ENCODE data around the gene NDST4.
"Not testable (repeated sequence)": the region's sequence is repeated elsewhere in the genome, so short reads cannot be mapped to it uniquely, and the experiment has no call there.

NDST4 gene

DNA sequence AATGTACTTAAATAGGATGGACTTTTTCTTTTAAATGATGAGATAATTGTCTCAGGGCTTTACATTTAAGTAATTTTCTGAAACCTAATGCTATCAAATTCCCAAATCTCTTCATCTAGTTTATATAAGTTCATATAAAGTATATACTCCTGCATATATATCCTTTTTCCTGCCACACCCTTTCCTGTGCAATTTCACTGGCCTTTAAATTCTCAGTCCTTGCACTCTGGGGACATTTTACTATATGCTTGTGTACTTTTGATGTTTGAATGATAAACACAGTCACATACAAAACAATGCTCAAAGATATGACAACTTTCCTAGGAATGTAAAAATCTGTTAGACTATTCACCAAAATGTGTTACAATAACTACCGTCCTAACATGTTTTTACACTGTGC lies 60.1 kb downstream of the NDST4 start:
- no peak for DNase-seq

DNA sequence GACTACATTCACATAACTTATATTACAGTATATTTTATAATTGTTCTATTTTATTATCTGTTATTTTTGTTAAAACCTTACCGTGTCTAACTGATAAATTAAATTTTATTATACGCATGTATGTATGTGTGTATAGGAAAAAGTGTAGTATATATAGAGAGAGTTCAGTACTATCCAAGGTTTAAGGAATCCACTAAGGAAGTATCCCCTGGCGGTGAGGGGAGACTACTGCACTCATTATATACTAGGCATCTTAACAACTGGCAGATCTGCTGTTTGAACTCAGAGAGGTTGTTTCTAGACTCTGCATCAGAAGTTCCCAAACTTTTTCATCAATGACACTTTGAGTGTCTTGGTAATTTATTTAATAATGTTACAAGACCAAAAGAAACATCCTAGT lies 70.9 kb downstream of the NDST4 start:
- DNase-seq: no peak

DNA sequence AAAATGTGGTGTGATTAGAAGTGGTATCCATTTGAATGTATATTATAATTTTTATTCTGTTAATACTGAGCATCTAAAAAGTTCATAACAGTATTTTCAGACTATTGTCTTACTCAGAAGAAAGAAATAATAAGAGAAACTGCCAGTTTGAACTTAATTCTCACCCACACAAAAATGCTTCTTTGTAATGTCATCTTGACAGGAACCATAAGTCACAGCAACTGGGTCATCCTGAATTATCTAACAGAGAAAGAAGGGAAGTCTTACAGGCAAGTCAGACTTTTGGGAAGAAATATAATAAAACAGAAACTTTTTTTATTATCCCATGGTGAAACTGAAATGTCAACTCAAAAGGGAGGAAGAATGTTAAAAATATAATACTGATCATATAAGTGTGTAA lies 83.1 kb downstream of the NDST4 start:
- DNase-seq: no peak

DNA sequence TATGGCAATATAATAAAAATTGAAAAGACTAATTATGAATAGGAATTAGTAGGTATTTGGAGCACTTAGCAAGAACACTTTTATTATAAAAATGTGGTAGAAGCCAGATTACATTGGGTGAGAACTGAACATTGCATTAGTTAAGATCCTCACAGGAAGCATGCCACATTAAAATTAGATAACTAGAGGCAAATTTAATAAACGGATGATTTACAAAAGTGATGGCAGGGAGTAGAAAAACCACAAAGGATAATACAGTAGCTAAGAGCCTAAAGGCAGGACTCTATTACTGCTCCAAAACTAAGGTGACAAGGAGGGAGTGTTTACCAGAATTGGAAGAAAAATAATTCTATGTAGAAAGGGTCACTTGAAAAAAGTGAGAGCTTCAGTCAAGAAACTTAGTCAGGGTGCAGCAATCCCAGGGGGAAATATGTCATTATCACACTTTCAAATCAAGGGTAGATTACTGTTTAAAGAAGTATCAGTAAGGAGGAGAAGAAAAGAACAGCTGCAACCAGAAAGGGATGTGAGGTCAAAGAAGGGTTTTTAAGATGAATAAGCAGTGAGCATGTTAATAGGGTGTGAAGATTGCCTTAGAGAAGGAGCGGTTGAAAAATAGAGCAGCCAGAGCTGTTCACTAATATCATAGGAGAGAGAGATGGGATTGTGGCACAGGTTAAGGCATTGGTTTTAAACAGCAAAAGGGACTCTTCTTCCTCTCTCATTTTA lies 84.6 kb downstream of the NDST4 start:
- no peak for DNase-seq

DNA sequence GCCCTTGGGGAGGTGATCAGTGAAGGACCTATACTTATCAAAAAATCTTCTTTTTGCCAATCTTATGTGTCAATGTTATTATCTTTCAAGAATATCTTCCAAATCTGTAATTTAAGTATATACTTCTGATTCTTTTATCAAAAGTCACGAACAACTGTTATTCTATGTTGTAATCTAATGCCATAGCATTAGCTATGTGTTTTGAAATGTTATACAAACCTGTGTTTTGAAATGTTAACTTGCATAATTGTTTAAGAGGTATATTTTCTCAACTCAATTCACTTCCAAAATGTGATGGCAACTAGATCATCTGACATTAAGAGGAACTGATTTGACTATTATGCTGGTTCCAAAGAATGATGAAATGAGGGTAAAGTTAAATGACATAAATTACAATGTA lies 113.5 kb downstream of the NDST4 start:
- DNase-seq: no peak

DNA sequence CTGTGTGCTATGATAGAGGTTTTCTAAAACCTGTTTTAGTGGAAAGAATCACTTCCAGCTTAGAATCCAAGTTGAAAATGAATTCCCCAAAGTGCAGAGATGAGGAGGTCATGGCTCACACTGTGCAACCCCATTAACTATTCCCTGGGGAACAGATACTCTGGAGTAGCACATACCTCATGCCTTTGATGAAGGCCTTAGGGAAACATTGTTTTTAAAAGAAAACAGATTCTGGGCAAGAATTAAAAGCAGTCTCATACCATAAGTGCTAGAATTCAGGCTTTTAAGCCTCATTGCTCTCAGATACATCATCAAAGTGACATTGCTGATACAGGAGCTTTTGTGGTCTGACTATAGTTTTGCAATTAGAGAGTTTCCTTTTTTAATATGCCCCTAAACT lies 115.1 kb downstream of the NDST4 start:
- no peak for DNase-seq

DNA sequence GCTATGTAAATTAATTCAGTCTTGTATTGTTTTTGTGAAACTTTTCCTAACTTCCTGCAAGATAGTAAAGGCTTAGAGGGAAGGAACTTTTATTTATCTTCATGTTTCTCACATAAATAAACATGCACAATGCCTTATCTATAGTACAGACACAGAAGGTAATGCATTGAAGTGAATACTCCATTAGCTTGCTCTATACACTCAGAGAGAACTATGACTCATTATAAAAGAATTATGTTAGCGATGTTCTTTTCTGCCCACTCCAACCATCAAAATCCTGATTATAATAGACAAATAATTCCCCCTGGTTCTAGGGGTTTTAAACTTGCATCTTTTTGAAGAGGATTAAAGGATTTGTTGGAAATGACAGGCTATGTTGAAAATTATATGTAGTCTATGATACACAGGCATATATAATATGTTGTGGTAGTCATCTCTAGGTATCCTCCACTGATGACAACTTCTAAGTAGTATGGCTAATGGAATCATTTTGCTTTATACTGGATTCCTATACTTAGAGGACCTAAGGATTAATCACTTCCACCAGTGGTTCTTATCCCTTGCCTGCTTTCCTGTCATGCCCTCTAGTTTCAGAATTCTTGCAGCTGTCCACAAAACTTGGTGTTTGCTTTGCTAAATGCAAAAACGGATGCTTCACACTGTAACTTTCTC lies 115.7 kb downstream of the NDST4 start:
- DNase-seq: no peak

DNA sequence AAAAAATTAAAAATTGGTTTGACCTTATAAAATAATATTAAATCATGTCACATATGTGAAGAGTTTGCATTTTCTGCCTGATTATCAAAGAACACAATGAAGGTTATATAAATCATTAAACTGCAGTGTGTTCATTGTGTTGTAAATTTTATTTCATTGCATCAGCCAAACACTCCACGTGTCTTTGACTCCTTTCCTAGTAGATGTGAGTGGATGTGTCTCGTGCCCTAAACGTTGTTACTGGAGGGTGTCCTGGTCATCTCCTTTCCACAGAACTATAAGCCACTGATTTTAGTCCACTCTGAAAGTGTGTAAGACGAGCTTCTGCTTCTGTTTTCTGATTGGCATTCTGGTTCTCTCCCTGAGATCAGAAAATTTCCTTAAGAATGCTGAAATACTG lies 127.3 kb downstream of the NDST4 start:
- DNase-seq: no peak

DNA sequence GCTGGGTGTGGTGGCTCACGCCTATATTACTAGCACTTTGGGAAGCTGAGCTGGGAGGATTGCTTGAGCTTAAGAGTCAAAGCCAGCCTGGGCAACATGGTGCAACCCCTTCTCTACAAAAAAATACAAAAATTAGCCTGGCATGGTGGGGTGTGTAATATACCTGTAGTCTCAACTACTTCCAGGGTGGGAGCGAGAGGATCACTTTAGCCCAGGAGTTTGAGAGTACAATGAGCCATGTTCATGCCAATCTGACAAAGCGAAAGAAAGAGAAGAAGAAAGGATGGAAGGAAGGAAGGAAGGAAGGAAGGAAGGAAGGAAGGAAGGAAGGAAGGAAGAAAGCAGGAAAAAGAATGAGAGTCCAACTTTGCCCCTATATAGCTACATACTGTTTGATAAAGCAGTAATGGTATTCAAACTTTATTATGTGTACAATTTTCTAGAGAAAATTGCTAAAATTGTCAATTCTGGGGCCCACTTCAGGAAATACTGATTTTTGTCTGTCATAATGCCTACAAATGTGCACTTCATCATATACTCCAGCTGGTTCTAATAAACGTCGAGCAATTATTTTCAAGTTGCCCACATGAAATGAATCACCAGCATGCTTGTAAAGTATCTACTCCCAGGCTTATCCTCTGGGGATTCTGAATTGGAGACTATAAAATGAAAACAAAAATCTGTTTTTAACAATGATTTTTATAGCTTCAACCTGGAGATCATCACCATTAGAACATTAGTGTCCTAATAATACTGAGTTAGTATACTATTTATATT lies 132.3 kb downstream of the NDST4 start:
- no peak for DNase-seq

DNA sequence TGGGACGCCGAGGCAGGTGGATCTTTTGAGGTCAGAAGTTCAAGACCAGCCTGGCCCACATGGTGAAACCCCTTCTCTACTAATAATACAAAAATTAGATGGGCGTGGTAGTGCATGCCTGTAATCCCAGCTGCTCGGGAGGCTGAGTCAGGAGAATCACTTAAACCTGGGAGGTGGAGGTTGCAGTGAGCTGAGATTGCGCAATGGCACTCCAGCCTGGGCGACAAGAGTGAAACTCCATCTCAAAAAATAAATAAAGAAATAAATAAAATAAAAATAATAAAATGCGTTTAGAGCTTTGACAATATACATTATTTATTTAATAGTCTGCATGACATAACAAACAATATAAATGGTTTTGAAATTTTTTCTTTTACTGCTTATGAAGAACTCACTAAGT lies 133.0 kb downstream of the NDST4 start:
- DNase-seq: not testable (repeated sequence)

DNA sequence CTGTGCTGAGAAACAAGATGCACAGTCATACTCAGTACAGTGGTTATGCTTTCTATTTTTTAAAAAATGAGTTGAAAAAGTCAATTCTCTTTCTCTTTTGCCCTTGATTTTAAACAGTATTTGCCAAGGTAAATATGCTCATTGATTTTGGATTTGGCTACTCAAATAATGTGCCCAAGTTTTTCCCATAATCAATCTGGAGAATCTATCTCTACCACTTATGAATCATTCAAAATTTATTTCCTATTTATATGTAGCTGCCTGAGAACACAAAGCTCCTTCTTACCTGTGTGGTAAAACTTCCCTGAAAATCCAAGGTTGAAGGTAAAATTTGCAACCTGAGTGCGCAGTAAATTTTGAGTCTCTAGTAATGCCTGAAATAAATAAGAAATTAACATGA lies 136.5 kb downstream of the NDST4 start:
- DNase-seq: no peak

DNA sequence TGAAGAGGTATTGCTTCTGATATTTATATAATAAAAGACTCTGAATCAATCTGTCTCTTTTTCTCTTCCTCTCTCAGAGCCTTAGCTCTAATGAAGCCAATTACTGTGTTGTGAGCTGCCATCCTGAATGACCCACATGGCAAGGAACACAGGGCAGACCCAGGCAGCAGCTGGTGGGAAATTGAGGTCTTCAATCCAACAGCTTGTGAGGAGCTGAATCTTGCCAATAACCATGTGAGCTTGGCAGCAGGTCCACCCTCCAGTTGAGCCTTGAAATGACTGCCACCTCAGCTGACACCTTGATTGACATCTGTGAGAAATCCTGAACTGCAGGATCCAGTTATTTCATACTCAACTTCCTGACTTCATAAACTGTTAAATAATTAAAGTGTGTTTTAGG lies 149.4 kb downstream of the NDST4 start:
- DNase-seq: no peak

DNA sequence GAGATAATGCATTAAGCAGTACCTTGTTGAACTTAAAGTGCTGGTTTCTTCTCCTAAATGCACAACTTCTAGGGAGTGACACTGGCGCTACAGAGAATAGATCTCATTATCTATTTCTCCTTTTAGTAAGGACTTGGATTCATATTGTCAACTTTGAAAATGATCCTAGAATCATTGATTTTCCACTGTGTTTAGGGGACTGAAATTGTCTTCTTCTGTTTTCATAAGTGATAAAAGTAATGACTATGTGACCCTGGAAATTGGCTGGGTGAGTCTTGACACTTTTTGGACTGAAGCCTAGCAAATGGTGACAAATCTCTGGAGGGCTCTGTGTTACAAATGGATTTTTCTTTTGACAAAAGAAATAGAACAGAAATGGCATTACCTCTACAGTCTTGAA lies 167.8 kb downstream of the NDST4 start:
- DNase-seq: no peak

DNA sequence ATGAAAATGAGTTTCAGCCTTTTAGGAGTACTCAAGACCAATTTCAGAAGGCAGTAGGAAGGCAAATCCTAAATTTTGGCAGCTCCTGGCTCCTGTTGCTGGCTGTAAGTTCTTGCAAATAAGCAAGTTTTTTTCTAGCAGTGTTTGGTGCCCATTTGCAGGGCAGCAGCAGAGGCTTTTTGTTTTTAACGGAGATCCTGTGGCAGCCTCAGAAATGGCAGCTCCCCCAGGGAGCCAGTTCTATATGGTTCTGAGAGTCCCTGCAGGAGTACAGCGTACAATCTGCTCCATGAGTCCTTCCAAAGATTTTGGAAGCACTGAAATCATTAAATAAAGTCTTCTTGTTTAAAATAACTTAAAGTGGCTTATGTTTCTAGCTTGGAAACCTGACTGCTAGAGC lies 171.9 kb downstream of the NDST4 start:
- no peak for DNase-seq

DNA sequence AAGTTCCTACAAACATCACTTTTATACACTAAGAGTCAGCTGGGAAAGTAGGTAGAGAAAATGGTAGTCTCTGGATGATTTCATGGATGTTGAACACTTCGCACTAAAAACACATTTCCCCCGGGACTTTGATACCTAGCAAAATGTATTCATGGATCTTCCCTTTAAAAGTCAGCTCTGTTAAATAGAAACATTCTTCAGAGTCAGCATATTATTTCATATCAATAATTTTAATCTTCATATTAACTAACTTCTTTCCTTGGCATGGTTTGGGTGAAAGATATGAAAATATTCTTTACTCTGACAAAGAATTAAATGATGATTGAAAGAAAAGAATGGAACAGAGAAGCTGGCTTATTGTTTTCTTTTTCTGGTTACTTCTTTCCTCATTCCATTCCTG lies 185.5 kb downstream of the NDST4 start:
- no peak for DNase-seq

DNA sequence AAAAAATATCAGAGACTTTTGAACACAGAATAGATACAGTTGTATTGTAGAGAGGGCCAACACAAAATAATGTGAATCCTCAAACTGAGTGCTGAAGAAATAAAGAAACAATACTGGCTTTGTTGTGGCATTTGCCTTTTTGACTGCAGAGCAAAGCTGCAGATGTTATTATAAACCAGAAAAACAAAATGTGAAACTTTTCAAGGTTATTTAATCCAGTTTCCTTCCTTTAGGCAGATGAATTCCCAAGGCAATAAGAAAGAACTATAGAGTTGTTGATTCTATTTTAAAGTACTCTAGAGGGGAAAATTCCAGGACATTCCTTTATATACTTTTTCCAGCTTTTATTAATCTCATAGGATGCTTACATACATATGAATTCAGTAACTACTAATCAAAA lies 186.8 kb downstream of the NDST4 start:
- DNase-seq: no peak

DNA sequence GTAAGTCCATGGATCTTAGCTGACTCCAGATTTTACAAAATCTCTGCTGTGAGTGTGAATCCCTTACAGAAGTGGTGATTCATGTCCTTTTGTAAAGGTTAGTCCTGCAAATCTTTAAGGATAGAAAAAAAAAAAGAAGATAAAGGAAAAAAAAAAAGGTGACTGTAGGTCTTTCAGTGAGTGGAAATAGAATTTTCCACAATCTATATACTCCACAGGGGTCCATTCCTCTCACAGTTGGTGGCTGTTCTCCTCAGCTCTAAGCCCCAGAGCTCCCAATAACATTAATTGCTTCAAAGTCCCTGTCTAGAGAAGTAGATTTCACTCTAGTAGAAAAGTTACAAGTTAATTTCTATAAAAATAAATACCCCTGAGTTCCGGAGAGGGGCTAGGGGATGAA lies 189.1 kb downstream of the NDST4 start:
- no peak for DNase-seq

DNA sequence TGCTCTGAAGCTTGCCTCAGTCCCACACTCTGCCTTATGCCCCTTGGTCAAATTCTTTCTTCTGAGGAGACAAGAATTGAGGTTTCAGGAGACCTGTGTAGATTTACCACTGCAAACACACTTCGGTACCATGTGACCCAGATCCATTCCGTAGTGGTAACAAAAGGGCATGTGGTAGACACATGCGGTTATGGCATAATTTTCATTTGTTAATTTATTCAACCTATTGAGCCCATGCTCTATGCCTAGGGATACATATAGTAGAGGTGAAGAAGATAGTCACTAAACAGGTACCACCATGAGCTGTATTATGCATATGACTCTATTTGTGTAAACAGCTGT lies 190.9 kb downstream of the NDST4 start:
- no peak for DNase-seq

DNA sequence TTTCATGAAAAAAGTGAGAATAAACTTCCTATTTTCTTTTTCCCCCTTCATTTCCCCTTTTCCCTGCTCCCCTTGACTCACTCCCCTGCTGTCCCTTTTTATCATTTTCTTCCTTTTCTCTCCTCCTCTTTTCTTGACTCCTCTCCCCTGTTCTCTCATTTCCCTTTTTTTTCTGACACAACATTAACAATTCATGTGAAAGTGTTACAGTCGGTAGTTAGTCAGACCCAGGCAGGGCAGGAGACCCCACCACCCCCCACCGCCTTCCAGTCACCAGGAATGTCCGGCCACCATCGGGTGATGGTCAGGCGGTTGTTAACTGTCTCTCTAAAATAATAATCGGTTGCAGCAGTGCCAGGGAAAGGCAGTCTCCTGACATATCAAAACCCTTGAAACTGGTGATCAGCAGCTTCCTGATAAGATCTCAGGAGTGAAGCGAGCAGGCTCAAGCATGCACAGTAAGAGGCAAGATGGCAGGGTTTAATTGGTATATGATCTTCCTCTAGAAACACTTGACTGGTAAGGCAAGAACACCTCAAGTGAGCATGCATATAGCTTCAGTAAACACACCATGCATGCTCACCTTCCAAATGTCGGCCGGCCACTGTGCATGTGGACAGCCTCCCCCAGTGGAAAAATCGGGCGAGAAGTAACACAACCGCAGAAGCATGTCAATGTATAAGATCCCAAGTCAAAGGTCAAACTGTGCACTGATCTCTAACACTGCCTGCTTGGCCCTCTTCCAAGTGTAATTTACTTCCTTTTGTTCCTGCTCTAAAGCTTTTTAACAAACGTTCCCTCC lies 191.4 kb downstream of the NDST4 start:
- DNase-seq: no peak

DNA sequence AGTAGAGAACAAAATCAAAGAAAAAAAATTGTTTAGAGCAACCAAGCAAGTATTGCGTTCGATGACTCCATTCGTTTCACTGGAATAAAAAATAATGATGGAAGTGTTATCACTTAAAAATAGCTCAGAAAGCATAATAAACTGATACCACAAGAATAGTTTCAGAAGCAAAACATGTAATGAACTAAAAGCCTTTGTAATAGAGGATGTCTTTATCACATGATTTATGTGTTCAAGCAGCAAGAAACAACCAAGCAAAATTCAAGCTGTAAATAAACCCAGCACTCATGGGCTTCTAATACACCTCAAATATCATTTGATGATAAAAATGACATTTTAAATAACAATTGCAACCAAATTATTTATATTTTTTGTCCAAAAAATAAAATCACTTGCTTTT lies 192.2 kb downstream of the NDST4 start:
- no peak for DNase-seq

DNA sequence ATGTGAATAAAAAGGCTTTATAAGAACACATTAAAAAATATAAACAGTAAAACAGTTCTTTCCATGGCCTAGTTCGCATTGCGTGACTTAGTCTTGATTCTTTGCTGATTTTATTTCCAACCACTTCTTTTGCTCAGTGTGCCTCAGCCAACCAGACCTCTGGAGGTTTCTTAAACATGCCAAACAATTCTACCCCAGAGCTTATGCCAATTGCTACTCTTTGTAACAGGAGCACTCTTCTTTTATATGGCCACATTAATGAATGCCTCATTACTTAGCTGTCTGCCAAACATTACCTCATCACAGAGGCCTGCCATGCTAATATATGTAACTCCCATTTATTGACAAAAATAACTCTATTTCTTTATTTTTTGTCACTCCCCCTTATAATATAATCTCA lies 202.3 kb downstream of the NDST4 start:
- no peak for DNase-seq

DNA sequence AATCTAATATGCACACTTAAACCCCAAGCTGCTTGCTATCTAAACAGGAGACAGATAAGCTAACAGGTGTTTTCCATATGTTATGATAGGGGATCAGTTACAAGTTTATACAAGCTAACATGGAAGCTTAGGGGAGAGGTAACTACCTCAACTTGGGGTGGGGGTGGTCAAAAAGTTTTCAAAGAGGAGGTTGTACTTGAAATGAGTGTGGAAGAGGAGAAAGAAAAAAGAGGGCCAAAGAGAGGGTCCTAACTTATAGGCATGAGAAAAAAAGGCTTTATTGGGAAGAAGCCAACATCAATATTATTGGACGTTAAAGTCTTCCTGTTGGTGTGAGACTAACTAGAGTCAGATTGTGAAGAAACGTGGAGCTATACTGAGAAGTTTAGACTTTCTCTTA lies 205.9 kb downstream of the NDST4 start:
- no peak for DNase-seq

DNA sequence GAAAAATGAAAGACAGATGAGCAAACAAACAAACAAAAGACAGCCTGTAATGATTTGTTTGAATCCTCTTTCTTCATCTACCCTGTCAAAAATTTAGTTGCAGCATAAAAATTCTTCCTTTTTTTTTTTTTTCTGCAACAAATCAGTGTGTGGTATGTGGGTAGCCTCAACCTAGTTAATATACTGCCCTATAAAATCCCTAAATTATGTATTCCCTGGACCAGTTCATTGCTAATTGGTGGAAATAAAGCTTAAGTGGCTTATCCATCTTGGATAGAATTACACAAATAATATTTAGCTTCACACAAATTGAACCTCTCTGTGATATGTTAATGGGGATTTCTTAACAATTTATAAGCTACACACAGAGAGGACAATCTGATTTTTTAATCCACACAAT lies 208.4 kb downstream of the NDST4 start:
- DNase-seq: no peak

DNA sequence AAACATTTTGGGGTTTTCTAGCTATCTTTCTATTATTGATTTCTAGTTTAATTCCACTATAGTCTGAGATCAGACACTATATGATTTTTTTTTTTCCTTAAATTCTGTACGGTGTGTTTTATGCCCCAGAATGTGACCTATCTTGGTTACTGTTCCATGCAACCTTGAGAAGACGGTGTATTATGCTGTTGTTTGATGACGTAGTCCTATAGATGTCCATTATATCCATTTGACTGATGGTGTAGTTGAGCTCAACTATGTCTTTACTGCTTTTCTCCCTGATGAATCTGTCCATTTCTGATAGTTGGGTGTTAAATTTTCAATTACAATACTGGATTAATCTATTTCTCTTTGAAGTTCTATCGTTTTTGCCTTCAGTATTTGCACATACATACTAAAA lies 212.5 kb downstream of the NDST4 start:
- no peak for DNase-seq
